ENCODE measurements around the gene RAET1E. TPM values are rescaled to one million over a fixed set of nuclear protein-coding genes. Genes with fewer than 3 reads are reported as not detected.
"Not testable (repeated sequence)": the region's sequence is repeated elsewhere in the genome, so short reads cannot be mapped to it uniquely, and the experiment has no call there.

Gene RAET1E
- total and polyA plus RNA-seq, 9 of the 15 experiments (the other 6 are each of a cell fraction or from before 2014, with no cell fraction given), result not detected

DNA sequence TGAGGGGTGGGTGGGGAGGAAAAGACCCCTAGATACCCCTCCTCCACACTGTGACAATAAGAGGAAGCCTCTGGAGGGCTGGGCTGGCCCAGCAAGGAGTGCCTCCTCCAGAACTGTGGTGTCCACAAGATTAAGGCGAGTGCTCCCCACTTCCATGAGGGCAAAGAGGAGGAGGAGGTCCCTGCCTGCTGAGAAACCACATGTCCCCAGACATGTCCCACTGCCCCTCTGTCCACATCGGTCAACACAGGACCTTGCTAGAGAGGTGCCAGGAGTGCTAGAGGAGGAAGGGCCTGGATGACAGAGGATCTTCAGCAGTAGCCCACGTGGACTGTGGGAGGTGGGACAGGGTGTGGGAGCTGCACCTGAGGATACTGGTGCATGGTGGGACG, 21.9 kb upstream of the RAET1E start:
- no peaks in the 10 kb centered on the region for H3K9me3 ChIP-seq (replicated peaks; ENCODE audit: control insufficient read depth, insufficient read depth, low read depth, low read length)
- H3K4me2 ChIP-seq (ENCODE audit: insufficient read depth, low read length), result no peak overlapping the region
- H3K27me3 ChIP-seq (ENCODE audit: control insufficient read depth in 2 of 2, insufficient read depth in 2 of 2, low read length in 2 of 2), result peaks cover 13 to 68% of the 10 kb centered on the region in 2 experiments; a peak in 4 of 5 replicates
- H3K4me1 ChIP-seq (replicated peaks in 1 of 2; ENCODE audit: control insufficient read depth in 2 of 2, insufficient read depth in 2 of 2, low read length in 2 of 2), result peaks cover 0 to 16% of the 10 kb centered on the region in 2 experiments; a peak in 3 of 5 replicates
- ChIA-PET CTCF (ENCODE audit: low intra/inter-chr PET ratio) (no interaction called here), POLR2A (interaction anchor here (0.8 kb wide), 1 partner anchor 113 kb away, joined by 3 read pairs; no protein-coding TSS in a partner anchor)
- in situ Hi-C loops (cut with MboI), result loop anchor here (5.0 to 25.0 kb wide), 3 partner anchors 78 to 883 kb away; no protein-coding TSS in a partner anchor
- BruUV-seq (replicated peaks), result no TSS peak
- peaks cover 4% of the 10 kb centered on the region; the same call in 1 of the 2 replicates for H4K20me1 ChIP-seq (replicated peaks; ENCODE audit: control insufficient read depth, insufficient read depth, low read length)
- intact Hi-C loops (cut with micrococcal nuclease), result no loop called here
- H3K27ac ChIP-seq (ENCODE audit: extremely low read depth, low read depth, low read length), result no peak overlapping the region
- H2AFZ ChIP-seq (ENCODE audit: low read depth, low read length), result no peak overlapping the region
- DNase-seq (ENCODE audit: extremely low read depth in 1 of 4, low spot score in 3 of 4), result no peak
- H3K36me3 ChIP-seq (ENCODE audit: control insufficient read depth, insufficient read depth, low read length), result no peaks in the 10 kb centered on the region
- no peaks in the 10 kb centered on the region for H3K9me1 ChIP-seq (ENCODE audit: control insufficient read depth, insufficient read depth, low read length)
- no peak overlapping the region for H3K4me3 ChIP-seq
- no peak for ATAC-seq
- no peak overlapping the region for H3K9ac ChIP-seq (ENCODE audit: insufficient read depth in 1 of 2, low read depth in 2 of 2, low read length in 2 of 2)
- TF ChIP-seq ZNF263 (CRISPR knock-in tag; IDR thresholded peaks at IDR 0.05; ENCODE audit: borderline replicate concordance) (peak; percentile 33; the same call in 1 of the 2 replicates), FOXA1 (IDR thresholded peaks at IDR 0.05; ENCODE audit: borderline replicate concordance) (no peak)
- TF ChIP-seq, protein P1, sequence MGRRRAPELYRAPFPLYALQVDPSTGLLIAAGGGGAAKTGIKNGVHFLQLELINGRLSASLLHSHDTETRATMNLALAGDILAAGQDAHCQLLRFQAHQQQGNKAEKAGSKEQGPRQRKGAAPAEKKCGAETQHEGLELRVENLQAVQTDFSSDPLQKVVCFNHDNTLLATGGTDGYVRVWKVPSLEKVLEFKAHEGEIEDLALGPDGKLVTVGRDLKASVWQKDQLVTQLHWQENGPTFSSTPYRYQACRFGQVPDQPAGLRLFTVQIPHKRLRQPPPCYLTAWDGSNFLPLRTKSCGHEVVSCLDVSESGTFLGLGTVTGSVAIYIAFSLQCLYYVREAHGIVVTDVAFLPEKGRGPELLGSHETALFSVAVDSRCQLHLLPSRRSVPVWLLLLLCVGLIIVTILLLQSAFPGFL (CRISPR knock-in tag; IDR thresholded peaks at IDR 0.05), result no peak
- H3K79me2 ChIP-seq (ENCODE audit: control insufficient read depth, insufficient read depth, low read length), result no peaks in the 10 kb centered on the region
- 0% methylated on average over 4 of the region's 4 CpGs for WGBS (ENCODE audit: insufficient coverage, low coverage, missing lambda C conversion rate)
- no peak for FAIRE-seq

DNA sequence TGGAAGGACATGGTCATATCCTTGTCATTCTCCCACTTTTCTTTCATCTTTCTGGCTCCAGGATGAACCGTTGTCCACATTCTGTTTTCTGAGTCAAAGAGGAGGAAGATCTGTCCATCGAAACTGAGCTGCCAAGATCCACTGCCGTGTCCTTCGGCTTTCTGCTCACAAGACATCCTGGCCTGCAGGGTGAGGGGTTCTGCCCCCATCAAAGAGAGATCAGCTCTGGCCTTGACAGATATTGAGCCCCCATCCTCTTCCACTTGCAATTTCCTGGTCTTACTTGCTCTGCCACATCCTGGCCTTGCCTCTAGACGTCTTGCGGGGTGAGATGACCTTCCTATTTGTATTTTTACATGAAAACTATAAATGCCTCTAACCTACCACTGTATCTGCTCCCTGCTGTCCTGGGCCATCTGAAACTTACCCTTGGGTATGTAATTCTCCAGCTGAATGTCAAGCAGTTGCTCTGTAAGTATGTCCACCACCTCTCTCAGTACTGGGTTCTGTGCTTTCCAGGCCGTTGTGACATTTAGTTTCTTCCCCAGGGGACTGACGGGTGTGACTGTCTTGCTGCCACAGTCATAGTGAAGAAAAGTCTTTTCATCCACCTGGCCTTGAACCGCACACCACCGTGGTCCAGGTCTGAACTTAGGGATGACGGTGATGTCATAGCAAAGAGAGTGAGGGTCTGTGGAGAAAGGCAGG, 21.4 kb upstream of the RAET1E start:
- H3K9me3 ChIP-seq (replicated peaks; ENCODE audit: control insufficient read depth, insufficient read depth, low read depth, low read length); intact Hi-C loops (cut with micrococcal nuclease); H3K36me3 ChIP-seq (ENCODE audit: control insufficient read depth, insufficient read depth, low read length); DNase-seq (ENCODE audit: extremely low read depth in 1 of 4, low spot score in 3 of 4); H3K27ac ChIP-seq (ENCODE audit: extremely low read depth, low read depth, low read length); ATAC-seq; H4K20me1 ChIP-seq (replicated peaks; ENCODE audit: control insufficient read depth, insufficient read depth, low read length); H3K9me1 ChIP-seq (ENCODE audit: control insufficient read depth, insufficient read depth, low read length); H3K79me2 ChIP-seq (ENCODE audit: control insufficient read depth, insufficient read depth, low read length); H3K9ac ChIP-seq (ENCODE audit: insufficient read depth in 1 of 2, low read depth in 2 of 2, low read length in 2 of 2); POLR2A ChIA-PET; FAIRE-seq; CTCF ChIA-PET (ENCODE audit: low intra/inter-chr PET ratio); H2AFZ ChIP-seq (ENCODE audit: low read depth, low read length); H3K4me2 ChIP-seq (ENCODE audit: insufficient read depth, low read length); BruUV-seq (replicated peaks); H3K4me3 ChIP-seq: not testable (repeated sequence)
- in situ Hi-C loops (cut with MboI), result loop anchor here (25.0 kb wide), 1 partner anchor 882 kb away; no protein-coding TSS in a partner anchor
- Histone ChIP-seq H3K27me3 (ENCODE audit: control insufficient read depth in 2 of 2, insufficient read depth in 2 of 2, low read length in 2 of 2) (peaks cover 11 to 63% of the 10 kb centered on the region in 2 experiments; a peak in 4 of 5 replicates), H3K4me1 (replicated peaks in 1 of 2; ENCODE audit: control insufficient read depth in 2 of 2, insufficient read depth in 2 of 2, low read length in 2 of 2) (peaks cover 0 to 16% of the 10 kb centered on the region in 2 experiments; a peak in 3 of 5 replicates)
- under 1% methylated on average over 8 of the region's 11 CpGs for WGBS (ENCODE audit: insufficient coverage, low coverage, missing lambda C conversion rate)

Measured in K562 (cell line).